ENCODE results near the gene RNF207. TPM values are rescaled to one million over a fixed set of nuclear protein-coding genes. Genes with fewer than 3 reads are reported as not detected.
A peak's percentile ranks its signal among the peaks of the same experiment; 100 is the strongest.

Gene RNF207
- total and polyA plus RNA-seq, 2 of the 8 experiments (the other 6 are each of a cell fraction or from before 2014, with no cell fraction given) = 3.9 to 5.4 TPM

- DNase-seq (ENCODE audit: low read depth in 1 of 2, low spot score in 2 of 2) (no peak), FAIRE-seq (no peak)
- H4K5ac ChIP-seq (ENCODE audit: insufficient read length, low read depth, low read length) = no peak overlapping the region
- no peaks in the 10 kb centered on the region for H3K9me3 ChIP-seq (ENCODE audit: insufficient read depth in 2 of 2, low read depth in 1 of 2, low read length in 1 of 2)
- ChIA-PET POLR2A (ENCODE audit: partially characterized antibody) (interaction anchor here (0.7 to 2.6 kb wide), 17 partner anchors 8 to 205 kb away, joined by 3 to 13 read pairs (median 4); partner anchors contain the start of genes GPR153, RNF207 and RPL22), CTCF (ENCODE audit: partially characterized antibody) (interaction anchor here (1.2 to 19.1 kb wide), 10 partner anchors 18 to 196 kb away, joined by 3 to 353 read pairs (median 5); partner anchors contain the start of genes RNF207 and RPL22)
- H3K14ac ChIP-seq (ENCODE audit: insufficient read length) = no peak overlapping the region
- peak overlapping the region; percentile 56 for H4K91ac ChIP-seq (replicated peaks; ENCODE audit: insufficient read length, low read length)
- peak overlapping the region; percentile 97 for H3K18ac ChIP-seq (ENCODE audit: extremely low read depth, low read length)
- peak overlapping the region; percentile 72; the same call in 1 of the 2 replicates for H2BK20ac ChIP-seq (ENCODE audit: low read length)
- H2BK120ac ChIP-seq (replicated peaks; ENCODE audit: low read depth, low read length) = peak overlapping the region; percentile 47
- H3K79me2 ChIP-seq (ENCODE audit: control insufficient read depth in 1 of 2, insufficient read depth in 2 of 2, low read length in 2 of 2) = no peaks in the 10 kb centered on the region; a peak in 1 of 4 replicates
- no peak overlapping the region for H2BK5ac ChIP-seq (ENCODE audit: low read depth, low read length)
- no peak overlapping the region for H3K27ac ChIP-seq (ENCODE audit: low read depth, low read length)
- H3K56ac ChIP-seq (replicated peaks; ENCODE audit: insufficient read length, low read depth, low read length) = no peak overlapping the region
- H4K8ac ChIP-seq (ENCODE audit: extremely low read depth, insufficient read depth, low read length) = no peak overlapping the region; the same call in 1 of the 2 replicates
- peaks cover 18 to 42% (median 36%) of the 10 kb centered on the region in 4 experiments for H3K4me1 ChIP-seq (replicated peaks in 1 of 4; ENCODE audit: control insufficient read depth in 3 of 4, insufficient read depth in 4 of 4, low read length in 3 of 4)
- peak overlapping the region; percentile 99; the same call in 1 of the 2 replicates for H2BK12ac ChIP-seq (ENCODE audit: low read depth, low read length)
- peak overlapping the region; percentile 67; the same call in 1 of the 2 replicates for H2AK5ac ChIP-seq (ENCODE audit: low read depth, low read length)
- no peak overlapping the region for H2AFZ ChIP-seq (ENCODE audit: low read length)
- no peak overlapping the region for H3K9ac ChIP-seq (replicated peaks in 1 of 4; ENCODE audit: extremely low read depth in 1 of 4, low read depth in 3 of 4, low read length in 3 of 4)
- no peaks in the 10 kb centered on the region for H3K36me3 ChIP-seq (ENCODE audit: control insufficient read depth in 2 of 4, insufficient read depth in 4 of 4, low read length in 3 of 4)
- peak overlapping the region; percentile 99; the same call in 1 of the 2 replicates for H2BK15ac ChIP-seq (ENCODE audit: low read length)
- peaks cover 16% of the 10 kb centered on the region; the same call in 1 of the 2 replicates for H3K23me2 ChIP-seq (ENCODE audit: low read depth, low read length)
- peak overlapping the region; percentile 18 to 91 (median 44); a peak in 7 of 8 replicates for H3K4me3 ChIP-seq (ENCODE audit: extremely low read depth in 1 of 4, insufficient read depth in 2 of 4, low read depth in 3 of 4, low read length in 4 of 4)
- peak overlapping the region; percentile 79 for H3K4ac ChIP-seq (replicated peaks; ENCODE audit: insufficient read length, low read depth, low read length)
- peaks cover 6 to 12% of the 10 kb centered on the region in 2 experiments for H4K20me1 ChIP-seq (replicated peaks in 1 of 2; ENCODE audit: control insufficient read depth in 1 of 2, insufficient read depth in 2 of 2, low read length in 2 of 2)
- H3K79me1 ChIP-seq (ENCODE audit: low read depth, low read length) = no peaks in the 10 kb centered on the region
- WGBS, 2 experiments (ENCODE audit: extremely low coverage in 1 of 2, insufficient coverage in 1 of 2, insufficient read length in 1 of 2, insufficient replicate concordance in 2 of 2, low coverage in 1 of 2, low lambda C conversion rate in 2 of 2, missing lambda C conversion rate in 1 of 2) = 45% methylated on average over 20 of the region's 20 CpGs; no CpG with 5 or more reads in 1 of the 2 experiments
- peak overlapping the region; percentile 87 to 89 for H3K4me2 ChIP-seq (ENCODE audit: insufficient read depth in 1 of 2, low read depth in 2 of 2, low read length in 2 of 2)
- peaks cover 2 to 18% (median 10%) of the 10 kb centered on the region in 4 experiments; a peak in 6 of 7 replicates for H3K27me3 ChIP-seq (replicated peaks in 1 of 4; ENCODE audit: control insufficient read depth in 3 of 4, extremely low read depth in 1 of 4, insufficient read depth in 3 of 4, low read length in 3 of 4)
- no peak overlapping the region for H3K23ac ChIP-seq (ENCODE audit: insufficient read length)
Observed at GRCh38 chr1:6243053-6243834, 37.3 kb downstream of the RNF207 start.
